CD4-positive, alpha-beta T cell treated with Interleukin-21 for 1 hour (primary cell): ENCODE data around the gene CLASRP.
"Not testable (repeated sequence)": the region's sequence is repeated elsewhere in the genome, so short reads cannot be mapped to it uniquely, and the experiment has no call there.

Experiments used
- DNase-seq: peaks from one replicate; pipeline ENCODE4 v3.0.0-alpha.2; 2020

The CLASRP gene

GRCh38 chr19:45038931-45039893, at the start of gene CLASRP:
Gene CLASRP (plus strand): TSS chr19:45039045. CDS start chr19:45040213, 1,168 bp downstream.
- peak; percentile 89 for DNase-seq

- DNase-seq = no peak
These were observed 48.4 kb upstream of the CLASRP start for GRCh38 chr19:44990459-44990858.

GRCh38 chr19:44990966-44991365, 47.9 kb upstream of the CLASRP start:
- DNase-seq = no peak

- no peak for DNase-seq
These were observed 46.3 kb upstream of the CLASRP start for GRCh38 chr19:44992336-44993163.

GRCh38 chr19:44993526-44993925, 45.3 kb upstream of the CLASRP start:
- no peak for DNase-seq

- DNase-seq = no peak
These were observed 44.8 kb upstream of the CLASRP start for GRCh38 chr19:44993926-44994537.

GRCh38 chr19:44998025-44998424, 40.8 kb upstream of the CLASRP start:
- no peak for DNase-seq

- not testable (repeated sequence) for DNase-seq
These were observed 39.5 kb upstream of the CLASRP start for GRCh38 chr19:44999131-44999925.

- not testable (repeated sequence) for DNase-seq
These were observed 38.2 kb upstream of the CLASRP start for GRCh38 chr19:45000665-45001064.

- peak; percentile 97 for DNase-seq
These were observed 37.6 kb upstream of the CLASRP start, which contains the start of gene RELB for GRCh38 chr19:45001087-45001739. Gene RELB (plus strand): TSS chr19:45001464. CDS start chr19:45001580, 116 bp downstream.

GRCh38 chr19:45003485-45003884, 35.4 kb upstream of the CLASRP start:
- no peak for DNase-seq

GRCh38 chr19:45005787-45006186, 33.1 kb upstream of the CLASRP start:
- no peak for DNase-seq

- DNase-seq = no peak
These were observed 30.3 kb upstream of the CLASRP start for GRCh38 chr19:45008552-45008951.

GRCh38 chr19:45009625-45010255, 29.1 kb upstream of the CLASRP start:
- no peak for DNase-seq

- DNase-seq = no peak
These were observed 28.5 kb upstream of the CLASRP start for GRCh38 chr19:45010306-45010705.

- no peak for DNase-seq
These were observed 26.9 kb upstream of the CLASRP start for GRCh38 chr19:45011959-45012358.

GRCh38 chr19:45016388-45017314, 22.2 kb upstream of the CLASRP start:
- peak; percentile 91 for DNase-seq

GRCh38 chr19:45019187-45019586, 19.7 kb upstream of the CLASRP start:
- DNase-seq = no peak

GRCh38 chr19:45020071-45020470, 18.8 kb upstream of the CLASRP start:
- DNase-seq = no peak

GRCh38 chr19:45021971-45022370, 16.9 kb upstream of the CLASRP start:
- no peak for DNase-seq
